Measurements from ENCODE around the gene HES5. TPM values are rescaled to one million over a fixed set of nuclear protein-coding genes. Genes with fewer than 3 reads are reported as not detected.

HES5 gene
- total and polyA plus RNA-seq, 5 donors from 2014 or later, result not detected

DNA sequence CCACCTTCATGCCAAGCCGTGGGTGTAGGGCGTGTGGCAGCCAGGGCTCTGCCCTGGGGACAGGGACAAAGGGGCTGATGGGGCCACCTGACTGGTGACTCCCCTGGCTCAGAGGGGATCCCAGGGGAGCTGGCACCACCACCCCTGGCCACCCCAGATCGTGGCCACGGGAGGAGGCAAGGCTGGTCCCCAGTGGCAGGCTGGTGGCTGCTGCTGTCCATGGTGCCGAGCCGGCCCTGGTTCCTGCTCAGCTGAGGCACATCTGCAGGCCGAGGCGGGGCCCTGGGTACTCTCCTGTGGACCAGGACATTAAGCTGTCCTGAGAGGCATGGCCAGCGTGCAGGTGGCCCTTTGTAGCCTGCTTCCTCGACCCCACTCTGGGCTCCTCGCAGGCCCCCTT lies 47.5 kb downstream of the HES5 start:
- H3K36me3 Mint-ChIP-seq, result peaks cover 6% of the 10 kb centered on the region
- Histone ChIP-seq H3K27me3 (ENCODE audit: control insufficient read depth, insufficient read depth, low read length) (no peaks in the 10 kb centered on the region), H3K4me3 (ENCODE audit: low read depth, low read length) (no peak overlapping the region), H3K9me3 (ENCODE audit: control insufficient read depth in 2 of 2, low read length in 2 of 2) (no peaks in the 10 kb centered on the region), H3K36me3 (ENCODE audit: control insufficient read depth, insufficient read depth, low read length) (peaks cover 6% of the 10 kb centered on the region), H3K27ac (ENCODE audit: insufficient read depth, low read length, poor library complexity, severe bottlenecking) (no peak overlapping the region), H3K4me1 (ENCODE audit: control insufficient read depth, insufficient read depth, low read length, poor library complexity, severe bottlenecking) (no peaks in the 10 kb centered on the region)
- no peak for ATAC-seq (ENCODE audit: low read depth in 2 of 2)
- no peak overlapping the region for H3K27ac Mint-ChIP-seq
- no peaks in the 10 kb centered on the region for H3K9me3 Mint-ChIP-seq
- peaks cover 0 to 4% (median 1%) of the 10 kb centered on the region in 4 donors for H3K4me1 Mint-ChIP-seq
- no peak overlapping the region for H3K4me3 Mint-ChIP-seq
- no peak for DNase-seq
- H3K27me3 Mint-ChIP-seq, result no peaks in the 10 kb centered on the region

DNA sequence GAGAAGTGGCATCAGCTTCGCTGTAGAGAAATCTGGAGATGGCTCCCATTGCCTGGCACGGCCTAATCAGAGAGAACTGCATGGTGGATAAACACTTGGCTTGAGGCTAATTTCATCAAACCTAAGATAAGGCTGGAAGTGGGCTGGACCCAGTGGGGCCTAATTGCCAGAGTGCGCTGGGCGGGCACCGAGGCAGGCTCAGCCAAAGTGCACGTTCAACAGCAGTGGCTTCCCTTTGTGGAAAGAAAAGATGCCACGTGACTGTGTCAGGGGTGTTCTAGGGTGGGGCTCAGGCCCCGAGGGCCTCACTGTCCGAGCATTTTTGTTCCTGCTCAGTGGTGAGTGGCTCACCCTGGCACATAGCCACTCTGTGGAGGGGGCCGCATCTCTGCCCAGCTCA lies 48.2 kb downstream of the HES5 start:
- no peaks in the 10 kb centered on the region for H3K4me1 ChIP-seq (ENCODE audit: control insufficient read depth, insufficient read depth, low read length, poor library complexity, severe bottlenecking)
- H3K27me3 Mint-ChIP-seq, result no peaks in the 10 kb centered on the region
- peaks cover 0 to 4% (median 1%) of the 10 kb centered on the region in 4 donors for H3K4me1 Mint-ChIP-seq
- no peaks in the 10 kb centered on the region for H3K9me3 Mint-ChIP-seq
- ATAC-seq (ENCODE audit: low read depth in 2 of 2) (no peak), DNase-seq (no peak)
- no peaks in the 10 kb centered on the region for H3K9me3 ChIP-seq (ENCODE audit: control insufficient read depth in 2 of 2, low read length in 2 of 2)
- no peak overlapping the region for H3K4me3 ChIP-seq (ENCODE audit: low read depth, low read length)
- H3K36me3 ChIP-seq (ENCODE audit: control insufficient read depth, insufficient read depth, low read length), result no peaks in the 10 kb centered on the region
- H3K27ac ChIP-seq (ENCODE audit: insufficient read depth, low read length, poor library complexity, severe bottlenecking), result no peak overlapping the region
- H3K36me3 Mint-ChIP-seq, result peaks cover 3% of the 10 kb centered on the region
- no peak overlapping the region for H3K4me3 Mint-ChIP-seq
- no peaks in the 10 kb centered on the region for H3K27me3 ChIP-seq (ENCODE audit: control insufficient read depth, insufficient read depth, low read length)
- H3K27ac Mint-ChIP-seq, result no peak overlapping the region

DNA sequence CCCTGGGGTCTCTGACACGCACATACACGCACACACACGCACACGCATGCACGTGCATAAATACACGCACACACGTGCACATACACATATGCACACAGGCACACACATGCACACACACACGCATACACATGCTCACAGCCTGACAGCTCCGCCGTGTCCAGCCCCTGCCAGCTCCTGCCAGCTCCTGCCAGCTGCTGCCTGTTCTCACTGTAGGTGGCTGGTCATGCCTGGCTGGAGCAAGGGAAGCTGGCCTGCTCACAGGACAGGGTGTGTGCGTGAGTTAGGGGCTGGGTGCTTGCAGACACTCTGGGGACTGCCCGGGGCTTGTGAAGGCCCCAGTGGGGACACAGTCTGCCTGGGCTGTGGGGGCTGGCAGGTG lies 49.1 kb downstream of the HES5 start:
- peaks cover 0 to 4% (median 1%) of the 10 kb centered on the region in 4 donors for H3K4me1 Mint-ChIP-seq

DNA sequence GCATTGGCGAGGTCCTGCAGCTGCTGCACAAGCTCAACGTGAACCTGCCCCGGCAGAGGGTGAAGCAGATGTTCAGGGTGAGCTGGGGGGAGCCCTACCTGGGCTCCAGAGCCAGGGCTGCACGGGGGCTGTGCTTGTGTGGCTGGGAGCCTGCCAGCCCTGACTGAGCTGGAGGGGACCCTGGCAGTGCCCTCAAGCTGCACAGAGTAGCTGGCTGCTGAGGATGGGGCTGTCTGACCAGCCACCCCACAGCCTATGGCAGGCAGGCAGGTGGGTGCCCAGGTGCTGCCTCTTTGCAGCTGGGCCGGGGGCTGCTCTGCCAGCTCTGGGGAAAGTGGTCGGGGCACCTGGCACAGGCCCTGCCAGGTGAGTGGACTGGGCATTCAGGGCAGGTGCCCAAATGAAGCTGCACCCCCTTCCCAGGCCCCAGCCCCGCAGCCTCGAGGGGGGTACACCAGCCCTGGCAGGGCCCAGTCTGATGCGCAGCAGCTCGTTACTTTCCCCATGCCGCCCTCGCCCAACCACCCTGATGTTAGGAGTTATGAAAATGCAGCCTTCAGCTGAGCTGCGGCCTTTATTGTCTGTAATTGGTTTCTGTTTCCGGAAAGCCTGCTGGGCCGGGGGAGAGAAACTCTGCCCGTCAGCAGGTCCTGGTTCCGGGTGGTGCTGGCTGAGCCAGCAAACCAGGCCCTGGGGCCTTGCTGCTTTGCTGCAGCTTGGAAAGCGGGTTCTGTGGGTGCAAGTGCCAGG lies 49.7 kb downstream of the HES5 start:
- Mint-ChIP-seq H3K9me3 (no peaks in the 10 kb centered on the region), H3K36me3 (peaks cover 3% of the 10 kb centered on the region), H3K27ac (no peak overlapping the region), H3K4me3 (no peak overlapping the region), H3K27me3 (no peaks in the 10 kb centered on the region), H3K4me1 (peaks cover 0 to 4% (median 1%) of the 10 kb centered on the region in 4 donors)
- Histone ChIP-seq H3K4me3 (ENCODE audit: low read depth, low read length) (no peak overlapping the region), H3K27ac (ENCODE audit: insufficient read depth, low read length, poor library complexity, severe bottlenecking) (no peak overlapping the region), H3K4me1 (ENCODE audit: control insufficient read depth, insufficient read depth, low read length, poor library complexity, severe bottlenecking) (no peaks in the 10 kb centered on the region), H3K27me3 (ENCODE audit: control insufficient read depth, insufficient read depth, low read length) (no peaks in the 10 kb centered on the region), H3K9me3 (ENCODE audit: control insufficient read depth in 2 of 2, low read length in 2 of 2) (no peaks in the 10 kb centered on the region), H3K36me3 (ENCODE audit: control insufficient read depth, insufficient read depth, low read length) (no peaks in the 10 kb centered on the region)
- no peak for ATAC-seq (ENCODE audit: low read depth in 2 of 2)
- no peak for DNase-seq

More for the DNA sequence above, 49.1 kb downstream of the HES5 start:
- H3K27me3 Mint-ChIP-seq, result no peaks in the 10 kb centered on the region
- Histone ChIP-seq H3K9me3 (ENCODE audit: control insufficient read depth in 2 of 2, low read length in 2 of 2) (no peaks in the 10 kb centered on the region), H3K36me3 (ENCODE audit: control insufficient read depth, insufficient read depth, low read length) (no peaks in the 10 kb centered on the region), H3K4me1 (ENCODE audit: control insufficient read depth, insufficient read depth, low read length, poor library complexity, severe bottlenecking) (no peaks in the 10 kb centered on the region), H3K27ac (ENCODE audit: insufficient read depth, low read length, poor library complexity, severe bottlenecking) (no peak overlapping the region), H3K4me3 (ENCODE audit: low read depth, low read length) (no peak overlapping the region), H3K27me3 (ENCODE audit: control insufficient read depth, insufficient read depth, low read length) (no peaks in the 10 kb centered on the region)
- H3K9me3 Mint-ChIP-seq, result no peaks in the 10 kb centered on the region
- no peak overlapping the region for H3K27ac Mint-ChIP-seq
- H3K4me3 Mint-ChIP-seq, result no peak overlapping the region
- ATAC-seq (ENCODE audit: low read depth in 2 of 2) (no peak), DNase-seq (no peak)
- H3K36me3 Mint-ChIP-seq, result peaks cover 3% of the 10 kb centered on the region

DNA sequence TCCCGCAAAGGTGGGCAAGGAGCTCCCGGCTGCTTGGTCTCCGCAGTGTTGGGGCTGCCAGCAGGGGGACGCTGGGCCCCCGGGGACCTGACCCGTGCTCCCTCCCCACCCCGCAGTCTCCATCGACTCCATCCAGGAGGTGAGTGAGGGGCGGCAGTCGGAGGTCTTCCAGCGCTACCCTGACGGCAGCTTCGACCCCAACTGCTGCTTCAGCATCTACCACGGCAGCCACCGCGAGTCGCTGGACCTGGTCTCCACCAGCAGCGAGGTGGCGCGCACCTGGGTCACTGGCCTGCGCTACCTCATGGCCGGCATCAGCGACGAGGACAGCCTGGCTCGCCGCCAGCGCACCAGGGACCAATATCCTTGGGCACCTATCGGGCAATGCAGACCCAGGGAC lies 50.4 kb downstream of the HES5 start:
- H3K4me1 ChIP-seq (ENCODE audit: control insufficient read depth, insufficient read depth, low read length, poor library complexity, severe bottlenecking), result no peaks in the 10 kb centered on the region
- no peaks in the 10 kb centered on the region for H3K36me3 ChIP-seq (ENCODE audit: control insufficient read depth, insufficient read depth, low read length)
- H3K4me1 Mint-ChIP-seq, result peaks cover 0 to 4% (median 1%) of the 10 kb centered on the region in 4 donors
- H3K27me3 ChIP-seq (ENCODE audit: control insufficient read depth, insufficient read depth, low read length), result no peaks in the 10 kb centered on the region
- H3K27me3 Mint-ChIP-seq, result no peaks in the 10 kb centered on the region
- DNase-seq (no peak), ATAC-seq (ENCODE audit: low read depth in 2 of 2) (no peak)
- no peaks in the 10 kb centered on the region for H3K9me3 ChIP-seq (ENCODE audit: control insufficient read depth in 2 of 2, low read length in 2 of 2)
- H3K4me3 ChIP-seq (ENCODE audit: low read depth, low read length), result no peak overlapping the region
- H3K36me3 Mint-ChIP-seq, result peaks cover 3% of the 10 kb centered on the region
- H3K27ac Mint-ChIP-seq, result no peak overlapping the region
- no peaks in the 10 kb centered on the region for H3K9me3 Mint-ChIP-seq
- H3K27ac ChIP-seq (ENCODE audit: insufficient read depth, low read length, poor library complexity, severe bottlenecking), result no peak overlapping the region
- no peak overlapping the region for H3K4me3 Mint-ChIP-seq

DNA sequence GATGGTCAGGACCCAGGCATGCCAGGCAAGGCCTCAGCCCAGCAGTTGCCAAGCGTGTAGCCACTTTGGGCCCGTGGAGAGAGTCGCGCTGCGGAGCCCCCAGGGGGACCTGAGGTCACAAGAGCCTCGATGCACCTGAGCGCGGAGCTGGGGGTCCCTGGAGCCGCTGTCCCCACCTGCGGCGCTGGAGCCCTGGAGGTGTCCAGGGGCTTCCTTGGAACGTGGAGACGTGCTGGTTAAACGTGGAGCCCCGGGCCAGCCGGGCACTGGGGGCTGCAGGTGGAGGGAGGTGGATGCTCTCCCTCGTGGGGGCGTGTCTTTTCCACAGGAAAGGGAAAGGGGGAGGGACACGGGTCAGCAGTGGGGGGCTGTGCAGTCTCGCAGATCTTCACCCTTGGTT lies 50.9 kb downstream of the HES5 start:
- no peaks in the 10 kb centered on the region for H3K27me3 Mint-ChIP-seq
- H3K36me3 Mint-ChIP-seq, result peaks cover 3% of the 10 kb centered on the region
- no peaks in the 10 kb centered on the region for H3K27me3 ChIP-seq (ENCODE audit: control insufficient read depth, insufficient read depth, low read length)
- H3K4me3 ChIP-seq (ENCODE audit: low read depth, low read length), result no peak overlapping the region
- no peaks in the 10 kb centered on the region for H3K36me3 ChIP-seq (ENCODE audit: control insufficient read depth, insufficient read depth, low read length)
- H3K4me3 Mint-ChIP-seq, result no peak overlapping the region
- no peaks in the 10 kb centered on the region for H3K9me3 ChIP-seq (ENCODE audit: control insufficient read depth in 2 of 2, low read length in 2 of 2)
- DNase-seq (no peak), ATAC-seq (ENCODE audit: low read depth in 2 of 2) (no peak)
- no peak overlapping the region for H3K27ac Mint-ChIP-seq
- H3K4me1 Mint-ChIP-seq, result peaks cover 0 to 3% (median 1%) of the 10 kb centered on the region in 4 donors
- no peaks in the 10 kb centered on the region for H3K4me1 ChIP-seq (ENCODE audit: control insufficient read depth, insufficient read depth, low read length, poor library complexity, severe bottlenecking)
- H3K9me3 Mint-ChIP-seq, result no peaks in the 10 kb centered on the region
- no peak overlapping the region for H3K27ac ChIP-seq (ENCODE audit: insufficient read depth, low read length, poor library complexity, severe bottlenecking)

Other genes with a start within 250 kb of the HES5 start
- gene MORN1, start 138.7 kb downstream of the HES5 start, total RNA-seq, result 7.3 TPM
- gene MORN1, start 138.7 kb downstream of the HES5 start, polyA plus RNA-seq, result 1 to 10 TPM; 1.3 to 3.2 (median 2.1) TPM
- 91.3 TPM for gene RER1, start 138.4 kb downstream of the HES5 start, total RNA-seq
- gene RER1, start 138.4 kb downstream of the HES5 start, polyA plus RNA-seq, result 100 to 1,000 TPM; 156 to 184 (median 173) TPM
- gene PEX10, start 117.7 kb downstream of the HES5 start, total RNA-seq, result 7.6 TPM
- 1 to 10 TPM; 6.3 to 9.7 (median 8.4) TPM for gene PEX10, start 117.7 kb downstream of the HES5 start, polyA plus RNA-seq
- gene PLCH2, start 54.0 kb downstream of the HES5 start, total RNA-seq, result 43.4 TPM
- gene PLCH2, start 54.0 kb downstream of the HES5 start, polyA plus RNA-seq, result 1 to 10 TPM in 3 of 4 donors, under 1 TPM in 1; 0.35 to 2.8 (median 1.1) TPM
- gene PANK4, start 3.7 kb downstream of the HES5 start, total RNA-seq, result 66.6 TPM
- 10 to 100 TPM; 16.8 to 23.7 (median 17.3) TPM for gene PANK4, start 3.7 kb downstream of the HES5 start, polyA plus RNA-seq
- 235 TPM for gene TNFRSF14, start 26.1 kb upstream of the HES5 start, total RNA-seq
- gene TNFRSF14, start 26.1 kb upstream of the HES5 start, polyA plus RNA-seq, result 10 to 100 TPM; 57.3 to 75.8 (median 73.8) TPM
- gene PRXL2B, start 56.5 kb upstream of the HES5 start, total RNA-seq, result 24.5 TPM
- gene PRXL2B, start 56.5 kb upstream of the HES5 start, polyA plus RNA-seq, result 10 to 100 TPM; 24.7 to 31.1 (median 27.2) TPM
- gene MMEL1, start 102.8 kb upstream of the HES5 start, total RNA-seq, result 0.79 TPM
- gene MMEL1, start 102.8 kb upstream of the HES5 start, polyA plus RNA-seq, result 10 to 100 TPM; 11.7 to 18.1 (median 15.4) TPM

Data from CD4-positive, CD25-positive, alpha-beta regulatory T cell (primary cell).